Measurements from ENCODE around the gene DCHS1.
"Not testable (repeated sequence)": the region's sequence is repeated elsewhere in the genome, so short reads cannot be mapped to it uniquely, and the experiment has no call there.

DNA sequence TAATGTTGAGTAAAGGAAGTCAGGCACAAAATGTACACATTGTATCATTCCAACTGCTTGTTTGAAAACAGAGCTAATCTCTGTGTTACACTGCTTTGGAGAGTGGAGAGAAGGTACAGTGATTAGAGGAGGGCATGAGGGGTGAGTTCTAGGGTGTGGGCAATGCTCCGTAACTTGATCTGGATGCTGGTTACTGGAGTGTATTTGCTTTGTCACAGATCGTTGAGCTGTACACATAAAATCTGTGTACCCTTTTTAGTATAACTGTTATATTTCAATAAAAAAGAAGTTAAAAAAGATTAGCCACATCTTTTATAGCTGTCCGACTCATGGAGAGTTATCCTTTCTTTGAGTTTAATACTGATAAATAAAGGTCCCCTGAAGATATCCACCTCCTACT, 46.3 kb upstream of the DCHS1 start:
- TF ChIP-seq MXD4 (CRISPR knock-in tag; IDR thresholded peaks at IDR 0.05; ENCODE audit: borderline replicate concordance); CREB1 (CRISPR knock-in tag; IDR thresholded peaks at IDR 0.05): not testable (repeated sequence)
- TF ChIP-seq, protein P1, sequence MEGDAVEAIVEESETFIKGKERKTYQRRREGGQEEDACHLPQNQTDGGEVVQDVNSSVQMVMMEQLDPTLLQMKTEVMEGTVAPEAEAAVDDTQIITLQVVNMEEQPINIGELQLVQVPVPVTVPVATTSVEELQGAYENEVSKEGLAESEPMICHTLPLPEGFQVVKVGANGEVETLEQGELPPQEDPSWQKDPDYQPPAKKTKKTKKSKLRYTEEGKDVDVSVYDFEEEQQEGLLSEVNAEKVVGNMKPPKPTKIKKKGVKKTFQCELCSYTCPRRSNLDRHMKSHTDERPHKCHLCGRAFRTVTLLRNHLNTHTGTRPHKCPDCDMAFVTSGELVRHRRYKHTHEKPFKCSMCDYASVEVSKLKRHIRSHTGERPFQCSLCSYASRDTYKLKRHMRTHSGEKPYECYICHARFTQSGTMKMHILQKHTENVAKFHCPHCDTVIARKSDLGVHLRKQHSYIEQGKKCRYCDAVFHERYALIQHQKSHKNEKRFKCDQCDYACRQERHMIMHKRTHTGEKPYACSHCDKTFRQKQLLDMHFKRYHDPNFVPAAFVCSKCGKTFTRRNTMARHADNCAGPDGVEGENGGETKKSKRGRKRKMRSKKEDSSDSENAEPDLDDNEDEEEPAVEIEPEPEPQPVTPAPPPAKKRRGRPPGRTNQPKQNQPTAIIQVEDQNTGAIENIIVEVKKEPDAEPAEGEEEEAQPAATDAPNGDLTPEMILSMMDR (IDR thresholded peaks at IDR 0.05), result not testable (repeated sequence)
- TF ChIP-seq, protein P2, sequence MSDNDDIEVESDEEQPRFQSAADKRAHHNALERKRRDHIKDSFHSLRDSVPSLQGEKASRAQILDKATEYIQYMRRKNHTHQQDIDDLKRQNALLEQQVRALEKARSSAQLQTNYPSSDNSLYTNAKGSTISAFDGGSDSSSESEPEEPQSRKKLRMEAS (CRISPR knock-in tag; IDR thresholded peaks at IDR 0.05), result not testable (repeated sequence)
- TF ChIP-seq, protein P3, sequence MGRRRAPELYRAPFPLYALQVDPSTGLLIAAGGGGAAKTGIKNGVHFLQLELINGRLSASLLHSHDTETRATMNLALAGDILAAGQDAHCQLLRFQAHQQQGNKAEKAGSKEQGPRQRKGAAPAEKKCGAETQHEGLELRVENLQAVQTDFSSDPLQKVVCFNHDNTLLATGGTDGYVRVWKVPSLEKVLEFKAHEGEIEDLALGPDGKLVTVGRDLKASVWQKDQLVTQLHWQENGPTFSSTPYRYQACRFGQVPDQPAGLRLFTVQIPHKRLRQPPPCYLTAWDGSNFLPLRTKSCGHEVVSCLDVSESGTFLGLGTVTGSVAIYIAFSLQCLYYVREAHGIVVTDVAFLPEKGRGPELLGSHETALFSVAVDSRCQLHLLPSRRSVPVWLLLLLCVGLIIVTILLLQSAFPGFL (CRISPR knock-in tag; IDR thresholded peaks at IDR 0.05; ENCODE audit: borderline replicate concordance), result not testable (repeated sequence)
